Measurements from ENCODE around the gene ARL8B.

The ARL8B gene

DNA sequence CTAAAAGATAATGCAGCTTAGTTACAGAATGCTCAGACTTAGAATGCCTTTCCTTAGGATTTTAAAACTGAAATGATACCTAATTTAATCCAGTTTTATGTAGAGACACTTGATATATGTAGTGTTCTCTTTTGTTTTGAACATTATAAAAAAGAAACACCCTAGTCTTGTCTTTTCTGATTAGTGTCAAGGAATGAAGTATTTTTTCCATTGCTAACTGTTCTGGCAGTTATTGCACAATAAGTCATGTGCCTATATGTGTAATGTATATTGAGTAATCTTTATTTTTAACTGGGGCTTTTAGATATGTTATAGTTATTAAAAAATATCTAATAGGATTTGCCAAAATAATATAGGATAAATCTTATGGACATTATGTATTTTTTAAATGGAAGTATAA is 4.5 kb downstream of the ARL8B start:
- Histone ChIP-seq H3K4me3 (ENCODE audit: low read depth in 1 of 5, low read length in 5 of 5) (no peak overlapping the region), H3K27ac (ENCODE audit: low read depth, low read length) (peak overlapping the region; percentile 57), H3K27me3 (ENCODE audit: control insufficient read depth in 5 of 5, insufficient read depth in 4 of 5, low read length in 5 of 5) (no peaks in the 10 kb centered on the region), H3K9ac (ENCODE audit: low read length in 5 of 5) (no peak overlapping the region), H3K36me3 (ENCODE audit: control insufficient read depth in 5 of 5, insufficient read depth in 5 of 5, low read length in 5 of 5) (no peaks in the 10 kb centered on the region), H3K4me1 (ENCODE audit: control insufficient read depth in 5 of 5, insufficient read depth in 5 of 5, low read length in 5 of 5) (peaks cover 3 to 39% (median 32%) of the 10 kb centered on the region in 5 donors), H3K9me3 (ENCODE audit: control insufficient read depth in 5 of 5, low read length in 5 of 5) (no peaks in the 10 kb centered on the region)

DNA sequence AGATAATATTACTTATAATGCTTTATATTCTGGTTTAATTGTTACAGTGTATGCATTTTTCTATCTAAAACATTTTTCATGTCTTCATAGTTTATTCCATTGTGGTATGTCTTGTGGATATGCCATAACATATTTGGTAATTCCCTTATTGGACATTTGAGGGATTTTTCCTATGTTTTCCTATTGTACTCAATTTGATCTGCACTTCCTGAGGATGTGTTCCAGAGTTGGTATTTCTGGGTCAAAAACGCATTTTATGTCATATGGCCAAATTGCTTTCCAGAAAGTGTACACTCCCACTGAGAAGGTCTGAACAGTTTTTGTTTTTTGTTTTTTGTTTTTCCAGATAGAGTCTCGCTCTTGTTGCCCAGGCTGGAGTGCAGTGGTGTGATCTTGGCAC is 6.8 kb downstream of the ARL8B start:
- H3K4me3 ChIP-seq (ENCODE audit: low read depth in 1 of 5, low read length in 5 of 5): no peak overlapping the region
- H3K9ac ChIP-seq (ENCODE audit: low read length in 5 of 5): no peak overlapping the region
- H3K27me3 ChIP-seq (ENCODE audit: control insufficient read depth in 5 of 5, insufficient read depth in 4 of 5, low read length in 5 of 5): no peaks in the 10 kb centered on the region
- H3K4me1 ChIP-seq (ENCODE audit: control insufficient read depth in 5 of 5, insufficient read depth in 5 of 5, low read length in 5 of 5): peaks cover 3 to 35% (median 23%) of the 10 kb centered on the region in 5 donors
- no peaks in the 10 kb centered on the region for H3K9me3 ChIP-seq (ENCODE audit: control insufficient read depth in 5 of 5, low read length in 5 of 5)
- no peaks in the 10 kb centered on the region for H3K36me3 ChIP-seq (ENCODE audit: control insufficient read depth in 5 of 5, insufficient read depth in 5 of 5, low read length in 5 of 5)
- H3K27ac ChIP-seq (ENCODE audit: low read depth, low read length): no peak overlapping the region

DNA sequence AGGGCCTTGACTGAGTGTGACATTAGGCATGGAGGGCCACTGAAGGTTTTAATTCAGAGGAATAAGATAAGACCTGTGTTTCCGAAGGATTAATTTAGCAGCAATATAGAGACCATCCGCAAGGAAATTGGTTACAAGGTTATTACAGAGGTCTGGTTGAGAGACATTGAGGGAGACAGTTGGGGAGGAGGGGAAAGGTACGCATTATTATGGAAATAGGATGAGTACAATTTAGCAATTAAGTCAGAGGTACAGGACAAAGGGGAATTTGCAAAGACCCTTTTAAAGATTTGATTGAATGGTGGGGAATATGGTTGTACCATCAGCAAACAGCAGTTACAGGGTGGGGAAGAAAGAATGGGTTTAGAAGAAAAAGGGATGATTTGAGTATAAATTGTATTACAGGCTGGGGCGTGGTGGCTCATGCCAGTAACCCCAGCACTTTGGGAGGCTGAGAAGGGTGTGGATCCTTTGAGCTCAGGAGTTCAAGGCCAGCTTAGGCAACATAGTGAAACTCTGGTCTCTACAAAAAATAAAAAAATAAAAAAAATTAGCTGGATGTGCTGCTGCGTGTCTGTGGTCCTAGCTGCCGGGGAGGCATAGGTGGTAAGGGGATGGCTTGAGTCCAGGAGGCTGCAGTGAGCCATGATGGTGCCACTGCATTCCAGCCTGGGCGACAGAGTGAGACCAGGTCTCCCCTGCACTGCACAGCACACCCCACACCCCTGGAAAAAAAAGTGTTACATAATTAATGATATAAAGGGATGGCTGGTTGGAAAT is 11.3 kb downstream of the ARL8B start:
- H3K4me1 ChIP-seq (ENCODE audit: control insufficient read depth in 5 of 5, insufficient read depth in 5 of 5, low read length in 5 of 5): peaks cover 0 to 32% (median 19%) of the 10 kb centered on the region in 5 donors
- no peak overlapping the region for H3K4me3 ChIP-seq (ENCODE audit: low read depth in 1 of 5, low read length in 5 of 5)
- no peaks in the 10 kb centered on the region for H3K27me3 ChIP-seq (ENCODE audit: control insufficient read depth in 5 of 5, insufficient read depth in 4 of 5, low read length in 5 of 5)
- H3K36me3 ChIP-seq (ENCODE audit: control insufficient read depth in 5 of 5, insufficient read depth in 5 of 5, low read length in 5 of 5): no peaks in the 10 kb centered on the region
- no peak overlapping the region for H3K9ac ChIP-seq (ENCODE audit: low read length in 5 of 5)
- H3K9me3 ChIP-seq (ENCODE audit: control insufficient read depth in 5 of 5, low read length in 5 of 5): no peaks in the 10 kb centered on the region
- no peak overlapping the region for H3K27ac ChIP-seq (ENCODE audit: low read depth, low read length)

DNA sequence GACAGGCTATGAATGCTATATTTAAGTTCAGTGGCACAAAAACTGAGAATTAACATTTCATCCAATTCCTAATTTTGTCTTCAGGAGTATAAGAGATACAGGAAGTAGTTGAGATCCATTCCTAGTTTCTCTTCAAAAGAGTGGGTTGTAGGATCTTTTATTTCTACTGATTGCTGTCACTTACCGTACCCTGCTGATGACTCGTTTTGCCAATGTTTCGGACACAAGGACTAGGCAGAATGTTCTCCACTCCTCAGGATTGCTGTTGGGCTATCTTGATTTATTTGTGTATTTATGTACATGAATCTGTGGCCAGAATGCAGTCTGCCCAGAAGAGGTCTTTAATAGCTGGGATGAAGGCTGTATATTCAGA is 11.9 kb downstream of the ARL8B start:
- Histone ChIP-seq H3K4me1 (ENCODE audit: control insufficient read depth in 5 of 5, insufficient read depth in 5 of 5, low read length in 5 of 5) (peaks cover 3 to 35% (median 25%) of the 10 kb centered on the region in 5 donors), H3K4me3 (ENCODE audit: low read depth in 1 of 5, low read length in 5 of 5) (no peak overlapping the region), H3K9me3 (ENCODE audit: control insufficient read depth in 5 of 5, low read length in 5 of 5) (no peaks in the 10 kb centered on the region), H3K9ac (ENCODE audit: low read length in 5 of 5) (no peak overlapping the region), H3K36me3 (ENCODE audit: control insufficient read depth in 5 of 5, insufficient read depth in 5 of 5, low read length in 5 of 5) (no peaks in the 10 kb centered on the region), H3K27ac (ENCODE audit: low read depth, low read length) (no peak overlapping the region), H3K27me3 (ENCODE audit: control insufficient read depth in 5 of 5, insufficient read depth in 4 of 5, low read length in 5 of 5) (no peaks in the 10 kb centered on the region)

DNA sequence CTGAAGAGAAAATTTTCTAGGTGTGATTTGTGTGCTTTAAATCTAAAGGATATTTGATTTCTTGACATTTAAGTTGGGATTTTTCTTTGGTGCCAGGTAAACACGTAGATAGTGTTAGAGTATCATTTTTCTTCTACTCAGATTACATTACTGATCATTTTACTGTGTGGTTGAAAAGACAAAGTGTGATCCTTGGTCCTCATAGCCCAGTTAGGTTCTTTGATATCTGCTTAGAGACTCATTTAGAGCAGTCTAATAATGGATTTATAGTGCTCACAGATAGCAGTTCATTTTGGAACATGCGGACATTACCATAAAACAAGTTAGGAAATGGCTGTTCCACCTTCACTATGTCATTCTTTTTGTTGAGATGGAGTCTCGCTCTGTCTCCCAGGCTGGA is 12.4 kb downstream of the ARL8B start:
- Histone ChIP-seq H3K4me3 (ENCODE audit: low read depth in 1 of 5, low read length in 5 of 5) (no peak overlapping the region), H3K4me1 (ENCODE audit: control insufficient read depth in 5 of 5, insufficient read depth in 5 of 5, low read length in 5 of 5) (peaks cover 3 to 39% (median 28%) of the 10 kb centered on the region in 5 donors), H3K27me3 (ENCODE audit: control insufficient read depth in 5 of 5, insufficient read depth in 4 of 5, low read length in 5 of 5) (no peaks in the 10 kb centered on the region), H3K9ac (ENCODE audit: low read length in 5 of 5) (no peak overlapping the region), H3K9me3 (ENCODE audit: control insufficient read depth in 5 of 5, low read length in 5 of 5) (no peaks in the 10 kb centered on the region), H3K27ac (ENCODE audit: low read depth, low read length) (no peak overlapping the region), H3K36me3 (ENCODE audit: control insufficient read depth in 5 of 5, insufficient read depth in 5 of 5, low read length in 5 of 5) (no peaks in the 10 kb centered on the region)

DNA sequence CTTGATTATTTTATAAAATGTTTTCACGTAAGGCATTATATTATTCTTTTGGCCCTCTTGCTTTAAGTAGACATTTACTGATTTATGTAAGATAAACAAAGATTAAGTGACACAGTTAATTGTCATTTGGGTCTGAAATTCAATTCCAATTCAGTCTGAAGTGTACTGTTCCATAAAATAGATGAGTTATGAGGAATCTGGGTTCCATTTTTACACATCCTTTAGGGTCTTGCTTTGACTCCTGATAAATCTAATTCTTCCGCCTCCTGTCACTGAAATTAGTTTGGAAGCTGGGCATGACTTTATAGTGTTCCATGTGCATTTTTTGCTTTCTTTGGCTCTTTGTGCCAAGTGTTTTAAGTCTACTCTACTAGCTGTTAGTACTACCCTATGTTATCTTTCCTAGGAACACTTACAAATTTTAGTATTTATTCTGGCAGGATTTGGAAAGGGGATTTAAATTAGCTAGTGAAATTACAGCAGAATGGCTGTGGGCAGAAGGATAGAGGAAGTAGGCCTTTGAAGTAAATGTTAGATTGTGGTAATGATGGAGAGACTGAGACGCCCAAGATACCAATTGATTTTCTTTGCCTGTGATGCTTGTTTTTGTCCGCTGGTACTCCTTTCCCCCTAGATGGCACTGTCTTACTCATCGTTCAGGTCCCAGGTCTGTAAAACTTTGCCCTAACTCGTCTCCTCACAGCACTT is 14.3 kb downstream of the ARL8B start:
- H3K4me1 ChIP-seq (ENCODE audit: control insufficient read depth in 5 of 5, insufficient read depth in 5 of 5, low read length in 5 of 5): peaks cover 3 to 46% (median 42%) of the 10 kb centered on the region in 5 donors
- no peaks in the 10 kb centered on the region for H3K27me3 ChIP-seq (ENCODE audit: control insufficient read depth in 5 of 5, insufficient read depth in 4 of 5, low read length in 5 of 5)
- no peak overlapping the region for H3K27ac ChIP-seq (ENCODE audit: low read depth, low read length)
- H3K9ac ChIP-seq (ENCODE audit: low read length in 5 of 5): peak overlapping the region in 1 of 5 donors; percentile 22
- no peaks in the 10 kb centered on the region for H3K36me3 ChIP-seq (ENCODE audit: control insufficient read depth in 5 of 5, insufficient read depth in 5 of 5, low read length in 5 of 5)
- no peaks in the 10 kb centered on the region for H3K9me3 ChIP-seq (ENCODE audit: control insufficient read depth in 5 of 5, low read length in 5 of 5)
- no peak overlapping the region for H3K4me3 ChIP-seq (ENCODE audit: low read depth in 1 of 5, low read length in 5 of 5)

DNA sequence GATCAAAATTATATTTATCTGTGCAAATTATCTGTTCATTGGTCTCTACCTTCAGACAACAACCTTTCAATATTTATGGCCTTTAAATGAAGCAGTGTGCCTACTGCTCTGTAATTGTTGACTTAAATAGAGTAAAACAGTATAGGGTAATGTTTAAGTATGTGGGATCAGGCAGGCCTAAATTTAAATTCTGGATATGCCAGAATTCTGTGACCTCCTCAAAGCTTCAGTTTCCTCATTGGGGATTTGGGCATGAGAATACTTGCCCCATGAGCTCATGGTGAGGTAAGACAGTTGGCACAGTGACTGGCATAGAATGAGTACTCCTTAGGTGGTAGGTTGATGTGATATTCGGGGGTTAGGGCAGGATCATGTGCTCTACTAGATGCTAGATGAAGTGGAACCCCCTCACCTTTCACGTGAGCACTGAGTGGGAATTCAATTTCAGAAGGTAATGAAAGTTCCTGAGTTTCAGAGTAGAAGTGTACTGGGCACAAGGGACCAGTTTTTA is 14.9 kb downstream of the ARL8B start:
- no peaks in the 10 kb centered on the region for H3K36me3 ChIP-seq (ENCODE audit: control insufficient read depth in 5 of 5, insufficient read depth in 5 of 5, low read length in 5 of 5)
- H3K9me3 ChIP-seq (ENCODE audit: control insufficient read depth in 5 of 5, low read length in 5 of 5): no peaks in the 10 kb centered on the region
- H3K4me3 ChIP-seq (ENCODE audit: low read depth in 1 of 5, low read length in 5 of 5): no peak overlapping the region
- no peaks in the 10 kb centered on the region for H3K27me3 ChIP-seq (ENCODE audit: control insufficient read depth in 5 of 5, insufficient read depth in 4 of 5, low read length in 5 of 5)
- peaks cover 3 to 49% (median 45%) of the 10 kb centered on the region in 5 donors for H3K4me1 ChIP-seq (ENCODE audit: control insufficient read depth in 5 of 5, insufficient read depth in 5 of 5, low read length in 5 of 5)
- no peak overlapping the region for H3K27ac ChIP-seq (ENCODE audit: low read depth, low read length)
- peak overlapping the region in 1 of 5 donors; percentile 22 for H3K9ac ChIP-seq (ENCODE audit: low read length in 5 of 5)

DNA sequence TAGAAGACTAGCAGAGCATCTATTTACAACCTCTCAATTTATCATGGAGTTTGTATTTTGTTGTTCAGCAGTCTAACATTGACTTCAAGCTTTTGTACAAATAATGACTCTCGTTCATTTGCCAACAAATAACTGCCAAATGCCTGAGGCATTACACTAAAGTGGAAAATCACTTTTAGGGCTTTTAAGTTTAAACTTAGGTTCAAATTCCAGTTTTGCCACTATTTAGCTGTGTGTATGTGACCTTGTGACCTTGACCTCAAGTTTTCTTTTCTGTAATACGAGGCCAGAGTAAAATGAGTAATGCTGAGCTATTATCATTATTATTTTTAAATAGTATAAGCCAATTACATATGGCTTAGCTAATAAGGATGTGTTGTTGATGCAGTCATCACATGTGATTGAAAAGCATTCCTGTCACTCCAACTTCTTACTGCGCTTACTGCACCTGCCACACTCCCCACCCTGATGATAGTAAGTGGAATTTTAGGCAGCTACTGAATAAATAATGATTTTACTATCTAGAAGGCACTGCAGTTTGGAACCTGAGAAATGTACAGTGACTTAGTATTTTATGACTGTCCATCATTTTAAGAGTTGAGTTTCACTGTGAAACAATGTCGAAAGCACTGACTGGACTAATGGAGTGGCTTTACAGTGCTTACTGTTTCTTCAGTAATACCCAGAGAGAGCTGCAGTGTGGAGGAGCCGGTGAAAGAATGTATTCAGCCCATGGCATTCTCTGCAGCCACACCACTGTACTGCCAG is 16.3 kb downstream of the ARL8B start:
- Histone ChIP-seq H3K4me1 (ENCODE audit: control insufficient read depth in 5 of 5, insufficient read depth in 5 of 5, low read length in 5 of 5) (peaks cover 5 to 56% (median 49%) of the 10 kb centered on the region in 5 donors), H3K9me3 (ENCODE audit: control insufficient read depth in 5 of 5, low read length in 5 of 5) (no peaks in the 10 kb centered on the region), H3K27me3 (ENCODE audit: control insufficient read depth in 5 of 5, insufficient read depth in 4 of 5, low read length in 5 of 5) (no peaks in the 10 kb centered on the region), H3K4me3 (ENCODE audit: low read depth in 1 of 5, low read length in 5 of 5) (no peak overlapping the region), H3K9ac (ENCODE audit: low read length in 5 of 5) (peak overlapping the region in 2 of 5 donors; percentile 14 to 35), H3K27ac (ENCODE audit: low read depth, low read length) (peak overlapping the region; percentile 40), H3K36me3 (ENCODE audit: control insufficient read depth in 5 of 5, insufficient read depth in 5 of 5, low read length in 5 of 5) (no peaks in the 10 kb centered on the region)

DNA sequence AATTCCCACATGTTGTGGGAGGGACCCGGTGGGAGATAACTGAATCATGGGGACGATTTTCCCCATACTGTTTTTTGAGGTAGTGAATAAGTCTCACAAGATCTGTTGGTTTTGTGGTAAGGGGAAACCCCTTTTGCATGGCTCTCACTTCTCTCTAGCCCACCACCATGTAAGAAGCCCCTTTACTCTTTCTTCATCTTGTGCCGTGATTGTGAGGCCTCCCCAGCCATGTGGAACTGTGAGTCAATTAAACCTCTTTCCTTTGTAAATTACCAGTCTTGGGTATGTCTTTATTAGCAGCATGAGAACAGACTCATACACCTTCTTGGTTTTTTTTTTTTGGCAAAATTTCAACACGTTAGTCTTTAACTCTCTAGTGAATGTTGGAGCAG is 18.1 kb downstream of the ARL8B start:
- H3K9me3 ChIP-seq (ENCODE audit: control insufficient read depth in 5 of 5, low read length in 5 of 5): no peaks in the 10 kb centered on the region
- peak overlapping the region; percentile 26 for H3K27ac ChIP-seq (ENCODE audit: low read depth, low read length)
- H3K4me1 ChIP-seq (ENCODE audit: control insufficient read depth in 5 of 5, insufficient read depth in 5 of 5, low read length in 5 of 5): peaks cover 5 to 56% (median 50%) of the 10 kb centered on the region in 5 donors
- no peaks in the 10 kb centered on the region for H3K36me3 ChIP-seq (ENCODE audit: control insufficient read depth in 5 of 5, insufficient read depth in 5 of 5, low read length in 5 of 5)
- no peak overlapping the region for H3K4me3 ChIP-seq (ENCODE audit: low read depth in 1 of 5, low read length in 5 of 5)
- no peaks in the 10 kb centered on the region for H3K27me3 ChIP-seq (ENCODE audit: control insufficient read depth in 5 of 5, insufficient read depth in 4 of 5, low read length in 5 of 5)
- H3K9ac ChIP-seq (ENCODE audit: low read length in 5 of 5): no peak overlapping the region
